Esophagus squamous epithelium (tissue), 4 donors: ENCODE data around the gene EXO5.

ENCODE experiments used
- CTCF ChIP-seq, 6 experiments: fragments of 450-650 bp in 4 of 6; fragments of 200-600 bp in 2 of 6; sonication (generic) in 2 of 6; IDR thresholded peaks; one replicate each; pipeline ENCODE4 v1.5.1; 2016 to 2019; ENCODE audit warnings: antibody characterized with exemption in 6 of 6, mild to moderate bottlenecking in 4 of 6, moderate library complexity in 4 of 6
- POLR2A ChIP-seq, 4 donors: fragments of 450-650 bp; IDR thresholded peaks; one replicate each; pipeline ENCODE4 v1.6.1; 2017; ENCODE audit warnings: antibody characterized with exemption in 4 of 4, mild to moderate bottlenecking in 4 of 4, moderate library complexity in 3 of 4

DNA sequence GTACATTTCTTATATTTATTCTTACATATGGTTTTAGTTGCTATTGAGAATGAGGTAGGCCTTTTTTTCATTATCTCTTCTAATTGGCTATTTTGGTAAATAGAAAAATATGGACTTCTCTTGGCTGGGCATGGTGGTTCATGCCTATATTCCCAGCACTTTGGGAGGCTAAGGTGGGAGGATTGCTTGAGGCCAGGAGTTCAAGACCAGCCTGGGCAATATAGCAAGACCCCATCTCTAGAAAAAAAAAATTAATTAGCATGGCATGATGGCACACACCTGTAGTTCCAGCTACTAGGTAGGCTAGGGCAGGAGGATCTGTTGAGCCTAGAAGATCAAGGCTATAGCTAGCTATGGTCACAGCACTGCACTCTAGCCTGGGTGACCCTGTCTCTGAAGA is 26.0 kb downstream of the EXO5 start:
- TF ChIP-seq CTCF (IDR thresholded peaks at IDR 0.05), result no peak
- TF ChIP-seq POLR2A (IDR thresholded peaks at IDR 0.05), result no peak
